NB4 (cell line): ENCODE data around the gene DGKE.

ENCODE experiments used
- DNase-seq: peaks from one replicate; pipeline ENCODE4 v3.0.0; 2010; ENCODE audit warnings: low read depth
- H3K4me3 ChIP-seq: one replicate; pipeline ENCODE4 v1.5.1; 2011; ENCODE audit warnings: mild to moderate bottlenecking, low read depth, low read length, moderate library complexity
- CTCF ChIP-seq: IDR thresholded peaks from one replicate; pipeline ENCODE4 v1.5.1; 2012; ENCODE audit warnings: low read depth, low read length
- MYC ChIP-seq: IDR thresholded peaks from 2 replicates; pipeline ENCODE4 v1.6.1; 2011; ENCODE audit warnings: low read depth, low read length
- POLR2A ChIP-seq: IDR thresholded peaks from 2 replicates; pipeline ENCODE4 v1.6.1; 2011; ENCODE audit warnings: mild to moderate bottlenecking; ENCODE audit not compliant: insufficient read length; ENCODE audit errors: extremely low read depth
- TF ChIP-seq, protein P1 (sequence below): IDR thresholded peaks from 2 replicates; pipeline ENCODE4 v1.6.1; 2011; ENCODE audit warnings: low read depth, low read length

The DGKE gene

DNA sequence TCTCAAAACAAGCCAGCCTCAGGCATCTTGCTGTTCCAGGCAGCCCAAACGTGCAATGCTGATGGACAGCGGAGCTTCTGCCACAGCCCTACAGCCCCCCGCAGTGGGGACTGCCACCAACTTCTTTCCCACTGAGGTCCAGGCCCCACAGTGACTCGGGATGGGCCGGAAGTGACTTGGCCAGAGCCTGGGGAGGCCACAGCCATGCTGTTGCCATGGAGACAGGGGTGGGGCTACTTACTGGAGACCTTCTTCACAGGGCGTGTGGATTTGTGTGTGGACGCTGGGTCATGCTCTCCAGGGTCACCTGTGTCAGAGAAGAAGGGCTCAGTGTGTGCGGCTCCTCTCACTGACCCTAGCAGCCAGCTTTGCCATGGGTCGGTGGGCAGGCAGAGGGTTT, 64.9 kb downstream of the DGKE start:
- TF ChIP-seq, protein P1, sequence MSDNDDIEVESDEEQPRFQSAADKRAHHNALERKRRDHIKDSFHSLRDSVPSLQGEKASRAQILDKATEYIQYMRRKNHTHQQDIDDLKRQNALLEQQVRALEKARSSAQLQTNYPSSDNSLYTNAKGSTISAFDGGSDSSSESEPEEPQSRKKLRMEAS = no peak
- TF ChIP-seq POLR2A = no peak
- no peak for TF ChIP-seq CTCF
- no peak for TF ChIP-seq MYC
- no peak overlapping the region for H3K4me3 ChIP-seq
- no peak for DNase-seq

DNA sequence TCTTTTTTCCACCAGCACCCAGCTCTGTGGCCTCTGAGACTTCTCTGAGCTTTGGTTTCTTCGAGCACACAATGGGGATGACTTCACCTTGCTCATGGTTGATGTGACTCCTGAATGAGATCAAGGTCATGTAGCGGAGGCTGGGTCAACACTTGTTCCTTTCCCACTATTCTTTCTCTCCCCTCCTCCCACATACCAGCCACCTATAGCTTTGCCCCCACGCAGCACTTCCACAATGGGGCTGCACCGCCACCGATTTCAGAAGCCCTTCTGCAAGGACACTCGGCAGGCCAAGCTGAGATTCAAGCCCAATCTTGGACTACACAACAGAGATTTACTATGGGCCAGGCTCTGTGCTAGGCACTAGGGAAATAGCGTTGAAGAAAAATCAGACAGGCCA, 65.5 kb downstream of the DGKE start:
- no peak overlapping the region for H3K4me3 ChIP-seq
- DNase-seq = no peak
- TF ChIP-seq POLR2A = no peak
- TF ChIP-seq CTCF = no peak
- no peak for TF ChIP-seq MYC
- TF ChIP-seq, protein P1 = no peak

DNA sequence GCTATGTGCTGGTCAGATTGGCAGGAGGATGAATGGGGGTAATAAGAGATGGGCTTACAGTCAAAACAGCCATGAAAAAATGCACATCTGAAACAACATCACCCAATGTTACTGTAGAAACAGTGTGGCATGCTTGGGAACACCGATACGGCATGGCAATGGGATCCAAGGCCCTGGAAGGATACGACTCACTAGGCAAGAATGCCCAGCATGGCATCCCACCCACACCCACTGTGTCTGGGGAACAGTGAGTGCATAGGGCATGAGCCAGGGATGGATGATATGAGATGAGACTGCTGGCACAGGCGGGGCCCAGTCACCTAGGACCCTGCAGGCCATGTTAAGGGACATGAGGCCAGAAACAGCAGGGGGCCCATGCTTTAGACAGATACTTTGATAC, 68.4 kb downstream of the DGKE start:
- H3K4me3 ChIP-seq = no peak overlapping the region
- TF ChIP-seq MYC = no peak
- no peak for TF ChIP-seq CTCF
- no peak for TF ChIP-seq POLR2A
- TF ChIP-seq, protein P1 = no peak
- no peak for DNase-seq

GRCh38 chr17:56903560-56903959, 69.6 kb downstream of the DGKE start:
- no peak for DNase-seq
- TF ChIP-seq POLR2A (no peak), CTCF (no peak), MYC (no peak)
- TF ChIP-seq, protein P1 = no peak
- no peak overlapping the region for H3K4me3 ChIP-seq

DNA sequence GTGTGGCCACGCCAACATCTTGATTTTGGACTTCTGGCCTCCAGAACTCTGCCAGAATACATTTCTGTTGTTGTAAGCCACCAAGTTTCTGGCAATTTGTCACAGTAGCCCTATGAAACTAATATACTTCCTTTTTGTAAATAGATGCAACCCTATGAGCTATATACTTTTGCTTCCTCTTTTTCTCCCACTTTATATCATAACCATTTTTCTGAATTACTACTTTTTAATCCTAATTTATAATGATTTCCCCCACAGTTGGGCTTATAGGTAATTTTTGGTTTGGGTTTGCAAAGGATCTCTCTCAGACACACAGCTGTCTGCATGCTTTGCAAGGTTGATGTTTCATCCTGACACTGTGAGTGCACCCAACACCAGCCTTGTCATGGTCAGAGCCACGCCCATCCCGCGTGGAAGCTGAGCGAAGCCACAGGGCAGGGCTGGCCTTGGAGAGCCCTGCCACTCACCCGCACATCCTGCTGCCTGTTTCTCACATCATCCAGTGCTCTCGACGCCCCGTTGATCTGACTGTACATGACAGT, 74.1 kb downstream of the DGKE start:
- peak; percentile 81 for DNase-seq
- no peak overlapping the region for H3K4me3 ChIP-seq

More for the DNA sequence above, 74.1 kb downstream of the DGKE start:
- TF ChIP-seq, protein P1 = peak; percentile 70
- no peak for TF ChIP-seq CTCF
